A673 (cell line): Measurements from ENCODE around the gene WDR72. TPM values are rescaled to one million over a fixed set of nuclear protein-coding genes. Genes with fewer than 3 reads are reported as not detected.

Experiments
- BruUV-seq: library from RNA; stranded (reverse); fragments of 400-500 nt; replicated peaks from 2 replicates; lab custom pipeline; 2021; lab: Mats Ljungman, UMichigan
- CTCF ChIA-PET: fragments of 300-600 bp; sonication (Branson Sonifier 250); formaldehyde crosslinking; loops from one replicate; lab custom pipeline; 2022; ENCODE audit warnings: antibody characterized with exemption; lab: Charles Lee
- POLR2A ChIA-PET: fragments of 300-600 bp; sonication (Branson Sonifier 250); formaldehyde crosslinking; loops from one replicate; lab custom pipeline; 2022; ENCODE audit warnings: antibody characterized with exemption; ENCODE audit not compliant: low non-redundant PET; lab: Charles Lee
- DNase-seq: peaks from one replicate; pipeline ENCODE4 v3.0.0-alpha.2; 2015; ENCODE audit warnings: low spot score
- H3K27ac ChIP-seq: fragments of 200-600 bp; sonication (generic); 2 replicates; pipeline ENCODE4 v1.5.1; 2016; ENCODE audit warnings: mixed run types, low read depth, mild to moderate bottlenecking, mixed read lengths, antibody characterized with exemption, low read length; ENCODE audit not compliant: poor library complexity, severe bottlenecking
- H3K27me3 ChIP-seq: fragments of 200-600 bp; sonication (generic); replicated peaks from 2 replicates; pipeline ENCODE4 v1.6.1; 2017; ENCODE audit warnings: mixed run types, low read depth, mild to moderate bottlenecking, mixed read lengths, antibody characterized with exemption, low read length; ENCODE audit not compliant: insufficient read depth, poor library complexity
- H3K36me3 ChIP-seq: fragments of 200-600 bp; sonication (generic); 2 replicates; pipeline ENCODE4 v1.6.1; 2016; ENCODE audit warnings: mixed run types, mild to moderate bottlenecking, mixed read lengths, antibody characterized with exemption, low read length; ENCODE audit not compliant: insufficient read depth, poor library complexity, severe bottlenecking
- H3K4me1 ChIP-seq: fragments of 200-600 bp; sonication (generic); 2 replicates; pipeline ENCODE4 v1.6.1; 2017; ENCODE audit warnings: mixed run types, mild to moderate bottlenecking, mixed read lengths, antibody characterized with exemption, low read length; ENCODE audit not compliant: insufficient read depth, poor library complexity, severe bottlenecking
- H3K4me3 ChIP-seq: fragments of 200-600 bp; sonication (generic); 2 replicates; pipeline ENCODE4 v1.5.1; 2016; ENCODE audit warnings: low read depth, mixed run types, mild to moderate bottlenecking, mixed read lengths, low read length; ENCODE audit not compliant: poor library complexity, severe bottlenecking
- H3K9me3 ChIP-seq: fragments of 200-600 bp; sonication (generic); 2 replicates; pipeline ENCODE4 v1.6.1; 2016; ENCODE audit warnings: mixed run types, low read depth, mild to moderate bottlenecking, mixed read lengths, antibody characterized with exemption, low read length; ENCODE audit not compliant: poor library complexity, severe bottlenecking
- CTCF ChIP-seq: fragments of 300-800, 200-600 bp; sonication (generic); conservative IDR thresholded peaks from 2 replicates; pipeline ENCODE4 v1.5.1; 2017; ENCODE audit warnings: low read depth, mild to moderate bottlenecking, antibody characterized with exemption, low read length, moderate library complexity, mixed read lengths
- EZH2 ChIP-seq: fragments of 200-600 bp; sonication (generic); IDR thresholded peaks from 2 replicates; pipeline ENCODE4 v1.6.1; 2017; ENCODE audit warnings: borderline replicate concordance, low read depth, mild to moderate bottlenecking, mixed read lengths, antibody characterized with exemption, low read length; ENCODE audit not compliant: poor library complexity, severe bottlenecking
- intact Hi-C: fragments of 100-400 bp; cut with micrococcal nuclease; formaldehyde crosslinking; loops from one replicate; pipeline ENCODE4 v1.10.0; 2022; ENCODE audit not compliant: unreplicated experiment
- total RNA-seq: library from RNA; stranded (reverse); gene quantifications from 2 replicates; pipeline ENCODE4 v1.2.3, GENCODE V29; 2021

The WDR72 gene
- total RNA-seq, 1 experiment from 2014 or later, result not detected

- H3K4me3 ChIP-seq, result no peak overlapping the region
- H3K27ac ChIP-seq, result no peak overlapping the region
- no peaks in the 10 kb centered on the region for H3K36me3 ChIP-seq
- H3K27me3 ChIP-seq, result no peaks in the 10 kb centered on the region
- H3K9me3 ChIP-seq, result no peaks in the 10 kb centered on the region
- DNase-seq, result no peak
- CTCF ChIA-PET, result no interaction called here
- H3K4me1 ChIP-seq, result no peaks in the 10 kb centered on the region
- intact Hi-C loops, result no loop called here
- POLR2A ChIA-PET, result no interaction called here
- TF ChIP-seq CTCF (no peak), EZH2 (no peak)
- no TSS peak for BruUV-seq
Observed at GRCh38 chr15:53566912-53567311, 192.6 kb downstream of the WDR72 start.

- Histone ChIP-seq H3K9me3 (no peaks in the 10 kb centered on the region), H3K4me3 (no peak overlapping the region), H3K27ac (no peak overlapping the region), H3K4me1 (no peaks in the 10 kb centered on the region), H3K27me3 (no peaks in the 10 kb centered on the region), H3K36me3 (no peaks in the 10 kb centered on the region)
- ChIA-PET CTCF (no interaction called here), POLR2A (interaction anchor here (0.7 kb wide), 1 partner anchor 15 kb away, joined by 3 read pairs; no protein-coding TSS in a partner anchor)
- intact Hi-C loops, result no loop called here
- DNase-seq, result no peak
- no TSS peak for BruUV-seq
- TF ChIP-seq CTCF, result no peak
- no peak for TF ChIP-seq EZH2
Observed at GRCh38 chr15:53565721-53566120, 193.7 kb downstream of the WDR72 start.

- H3K4me1 ChIP-seq, result no peaks in the 10 kb centered on the region
- BruUV-seq, result no TSS peak
- DNase-seq, result no peak
- intact Hi-C loops, result no loop called here
- no peaks in the 10 kb centered on the region for H3K9me3 ChIP-seq
- TF ChIP-seq EZH2, result no peak
- no peak for TF ChIP-seq CTCF
- no peaks in the 10 kb centered on the region for H3K36me3 ChIP-seq
- no peaks in the 10 kb centered on the region for H3K27me3 ChIP-seq
- no peak overlapping the region for H3K27ac ChIP-seq
- no peak overlapping the region for H3K4me3 ChIP-seq
- ChIA-PET CTCF (no interaction called here), POLR2A (no interaction called here)
Observed at GRCh38 chr15:53564647-53565046, 194.8 kb downstream of the WDR72 start.
